Uterus (tissue), 4 donors: Measurements from ENCODE around the gene RIOK1. TPM values are rescaled to one million over a fixed set of nuclear protein-coding genes. Genes with fewer than 3 reads are reported as not detected.
"Not testable (repeated sequence)": the region's sequence is repeated elsewhere in the genome, so short reads cannot be mapped to it uniquely, and the experiment has no call there.

Experiments
- DNase-seq, 2 donors: peaks; one replicate each; pipeline ENCODE4 v3.0.0-alpha.2; 2019 to 2020
- H3K27ac ChIP-seq, 2 donors: fragments of 200-600 bp; sonication (generic); 1 replicate in 1 of 2; 2 replicates in 1 of 2; pipeline ENCODE4 v1.5.1; 2016 to 2018
- H3K27me3 ChIP-seq, 2 donors: fragments of 200-600 bp; sonication (generic); one replicate each; pipeline ENCODE4 v1.5.1; 2018 to 2019; ENCODE audit warnings: control low read depth in 1 of 2
- H3K36me3 ChIP-seq, 2 donors: fragments of 200-600 bp; sonication (generic); one replicate each; pipeline ENCODE4 v1.5.1; 2019; ENCODE audit warnings: control low read depth in 1 of 2
- H3K4me1 ChIP-seq, 2 donors: fragments of 200-600 bp; sonication (generic); one replicate each; pipeline ENCODE4 v1.5.1; 2018 to 2019; ENCODE audit warnings: control low read depth in 1 of 2
- H3K4me3 ChIP-seq, 2 donors: fragments of 200-600 bp; sonication (generic); 1 replicate in 1 of 2; 2 replicates in 1 of 2; pipeline ENCODE4 v1.5.1; 2018 to 2019; ENCODE audit warnings: mild to moderate bottlenecking in 1 of 2
- H3K9me3 ChIP-seq, 2 donors: fragments of 200-600 bp; sonication (generic); one replicate each; pipeline ENCODE4 v1.5.1; 2019; ENCODE audit warnings: control low read depth in 1 of 2
- CTCF ChIP-seq, 4 experiments: fragments of 200-600 bp in 2 of 4; fragments of 450-650 bp in 2 of 4; sonication (generic) in 2 of 4; IDR thresholded peaks; one replicate each; pipeline ENCODE4 v1.5.1; 2016 to 2019; ENCODE audit warnings: antibody characterized with exemption in 4 of 4, mild to moderate bottlenecking in 2 of 4, moderate library complexity in 1 of 4
- POLR2A ChIP-seq, 2 donors: fragments of 450-650 bp; IDR thresholded peaks; one replicate each; pipeline ENCODE4 v1.6.1; 2016; ENCODE audit warnings: antibody characterized with exemption in 2 of 2, mild to moderate bottlenecking in 1 of 2, moderate library complexity in 1 of 2
- intact Hi-C: fragments of 100-400 bp; cut with DNase I; formaldehyde crosslinking; loops from one replicate; pipeline ENCODE4 v1.15.1; 2023; ENCODE audit warnings: low total_unique reads
- total RNA-seq, 4 donors: library from RNA; depleted of rRNA in 3 of 4; stranded (reverse); fragments of >200 nt in 3 of 4; gene quantifications; one replicate each; pipeline versions ENCODE4 v1.1.0 to v1.2.4, GENCODE V29; 2014 to 2023
- donor health status: DM: yes; HTN: yes; CAD: no.

RIOK1 gene
- total RNA-seq, 4 donors from 2014 or later: 11.5 to 58.4 (median 22.8) TPM

GRCh38 chr6:7449018-7449417 is 59.4 kb downstream of the RIOK1 start:
- no peak for TF ChIP-seq POLR2A (IDR thresholded peaks at IDR 0.05)
- TF ChIP-seq CTCF (IDR thresholded peaks at IDR 0.05): no peak
- Histone ChIP-seq H3K9me3 (no peaks in the 10 kb centered on the region), H3K27me3 (no peaks in the 10 kb centered on the region), H3K4me3 (no peak overlapping the region), H3K4me1 (no peaks in the 10 kb centered on the region), H3K27ac (no peak overlapping the region), H3K36me3 (no peaks in the 10 kb centered on the region)
- no peak for DNase-seq
- intact Hi-C loops: no loop called here

- H3K27ac ChIP-seq: no peak overlapping the region
- H3K9me3 ChIP-seq: no peaks in the 10 kb centered on the region
- no peak overlapping the region for H3K4me3 ChIP-seq
- TF ChIP-seq POLR2A (IDR thresholded peaks at IDR 0.05): no peak
- DNase-seq: no peak
- H3K27me3 ChIP-seq: no peaks in the 10 kb centered on the region
- no peaks in the 10 kb centered on the region for H3K4me1 ChIP-seq
- no peaks in the 10 kb centered on the region for H3K36me3 ChIP-seq
- intact Hi-C loops: no loop called here
Measured at GRCh38 chr6:7451326-7451725, 61.7 kb downstream of the RIOK1 start.

- H3K9me3 ChIP-seq: no peaks in the 10 kb centered on the region
- no peaks in the 10 kb centered on the region for H3K27me3 ChIP-seq
- no peaks in the 10 kb centered on the region for H3K4me1 ChIP-seq
- intact Hi-C loops: no loop called here
- no peaks in the 10 kb centered on the region for H3K36me3 ChIP-seq
- DNase-seq: no peak
- H3K4me3 ChIP-seq: no peak overlapping the region
- H3K27ac ChIP-seq: no peak overlapping the region
- TF ChIP-seq POLR2A (IDR thresholded peaks at IDR 0.05) (no peak), CTCF (IDR thresholded peaks at IDR 0.05) (no peak)
Measured at GRCh38 chr6:7452898-7453297, 63.3 kb downstream of the RIOK1 start.

GRCh38 chr6:7454696-7455358 is 65.2 kb downstream of the RIOK1 start:
- Histone ChIP-seq H3K4me3 (no peak overlapping the region), H3K27me3 (no peaks in the 10 kb centered on the region), H3K27ac (no peak overlapping the region), H3K4me1 (no peaks in the 10 kb centered on the region), H3K9me3 (no peaks in the 10 kb centered on the region), H3K36me3 (no peaks in the 10 kb centered on the region)
- intact Hi-C loops: no loop called here
- TF ChIP-seq POLR2A (IDR thresholded peaks at IDR 0.05) (no peak), CTCF (IDR thresholded peaks at IDR 0.05) (no peak)
- DNase-seq: no peak

GRCh38 chr6:7456302-7456701 is 66.7 kb downstream of the RIOK1 start:
- H3K36me3 ChIP-seq, H3K27me3 ChIP-seq, DNase-seq, H3K9me3 ChIP-seq, H3K4me3 ChIP-seq, H3K27ac ChIP-seq, H3K4me1 ChIP-seq, intact Hi-C loops: not testable (repeated sequence)

GRCh38 chr6:7461416-7461815 is 71.8 kb downstream of the RIOK1 start:
- Histone ChIP-seq H3K27me3 (no peaks in the 10 kb centered on the region), H3K9me3 (no peaks in the 10 kb centered on the region), H3K27ac (no peak overlapping the region), H3K36me3 (no peaks in the 10 kb centered on the region), H3K4me1 (no peaks in the 10 kb centered on the region), H3K4me3 (no peak overlapping the region)
- intact Hi-C loops: no loop called here
- no peak for TF ChIP-seq CTCF (IDR thresholded peaks at IDR 0.05)
- no peak for TF ChIP-seq POLR2A (IDR thresholded peaks at IDR 0.05)
- DNase-seq: no peak
